ENCODE data around the gene AVPR2. TPM values are rescaled to one million over a fixed set of nuclear protein-coding genes. Genes with fewer than 3 reads are reported as not detected.
A peak's percentile ranks its signal among the peaks of the same experiment; 100 is the strongest.

Gene AVPR2
- total RNA-seq, 1 donor from 2014 or later = not detected

DNA sequence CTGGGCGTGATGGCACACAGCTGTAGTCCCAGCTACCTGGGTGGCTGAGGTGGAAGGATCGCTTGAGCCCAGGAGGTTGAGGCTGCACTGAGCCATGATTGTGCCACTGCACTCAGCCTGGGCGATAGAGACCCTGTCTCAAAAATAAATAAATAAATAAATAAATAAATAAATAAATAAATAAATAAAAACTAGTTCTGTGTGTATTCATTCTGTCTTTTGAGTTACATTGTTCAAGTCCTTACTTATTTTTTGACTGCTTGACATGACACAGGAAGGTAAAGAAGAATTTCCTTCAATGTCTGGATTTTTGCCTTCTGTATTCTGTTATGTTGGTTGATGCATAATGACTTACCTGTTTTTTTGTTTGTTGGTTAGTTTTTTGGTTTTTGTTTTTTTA lies 32.6 kb downstream of the AVPR2 start:
- H3K36me3 Mint-ChIP-seq (ENCODE audit: low read depth) = no peaks in the 10 kb centered on the region

DNA sequence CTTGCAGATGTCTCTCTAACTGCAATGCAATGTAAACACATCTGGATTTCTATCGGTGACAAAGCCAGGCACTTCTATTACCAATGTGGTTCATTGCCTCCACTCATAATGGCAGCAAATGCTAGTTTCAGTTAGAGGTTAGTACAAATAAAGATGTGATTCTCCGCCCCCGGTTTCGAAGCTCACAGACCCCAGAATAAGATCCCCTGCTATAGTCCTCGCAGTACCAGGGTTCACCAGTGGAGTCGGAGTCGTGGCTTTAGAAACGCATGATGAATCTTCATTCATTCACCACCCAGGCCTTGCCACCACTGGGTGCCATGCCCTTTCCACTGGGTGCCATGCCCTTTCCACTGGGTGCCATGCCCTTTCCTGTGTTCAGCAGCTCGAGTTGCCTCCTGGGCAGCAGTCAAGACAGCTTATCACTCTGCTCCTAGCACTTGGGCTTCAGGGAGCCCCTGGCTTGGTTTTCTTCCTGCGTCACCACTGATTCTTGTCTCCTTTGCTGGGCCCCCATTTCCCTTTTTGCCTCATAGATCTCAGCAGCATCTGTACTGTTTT lies 33.8 kb downstream of the AVPR2 start:
- H3K27me3 Mint-ChIP-seq (ENCODE audit: low read depth) = no peaks in the 10 kb centered on the region
- H3K9me3 Mint-ChIP-seq (ENCODE audit: low read depth) = no peaks in the 10 kb centered on the region
- no peak overlapping the region for H3K4me3 Mint-ChIP-seq (ENCODE audit: unreplicated experiment)
- TF ChIP-seq, protein P1, sequence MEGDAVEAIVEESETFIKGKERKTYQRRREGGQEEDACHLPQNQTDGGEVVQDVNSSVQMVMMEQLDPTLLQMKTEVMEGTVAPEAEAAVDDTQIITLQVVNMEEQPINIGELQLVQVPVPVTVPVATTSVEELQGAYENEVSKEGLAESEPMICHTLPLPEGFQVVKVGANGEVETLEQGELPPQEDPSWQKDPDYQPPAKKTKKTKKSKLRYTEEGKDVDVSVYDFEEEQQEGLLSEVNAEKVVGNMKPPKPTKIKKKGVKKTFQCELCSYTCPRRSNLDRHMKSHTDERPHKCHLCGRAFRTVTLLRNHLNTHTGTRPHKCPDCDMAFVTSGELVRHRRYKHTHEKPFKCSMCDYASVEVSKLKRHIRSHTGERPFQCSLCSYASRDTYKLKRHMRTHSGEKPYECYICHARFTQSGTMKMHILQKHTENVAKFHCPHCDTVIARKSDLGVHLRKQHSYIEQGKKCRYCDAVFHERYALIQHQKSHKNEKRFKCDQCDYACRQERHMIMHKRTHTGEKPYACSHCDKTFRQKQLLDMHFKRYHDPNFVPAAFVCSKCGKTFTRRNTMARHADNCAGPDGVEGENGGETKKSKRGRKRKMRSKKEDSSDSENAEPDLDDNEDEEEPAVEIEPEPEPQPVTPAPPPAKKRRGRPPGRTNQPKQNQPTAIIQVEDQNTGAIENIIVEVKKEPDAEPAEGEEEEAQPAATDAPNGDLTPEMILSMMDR (IDR thresholded peaks at IDR 0.05) = no peak
- H3K36me3 Mint-ChIP-seq (ENCODE audit: low read depth) = no peaks in the 10 kb centered on the region
- no peak for DNase-seq (ENCODE audit: low spot score)
- H3K4me1 Mint-ChIP-seq (ENCODE audit: low read depth) = peaks cover 7% of the 10 kb centered on the region
- H3K27ac Mint-ChIP-seq (ENCODE audit: unreplicated experiment) = no peak overlapping the region

More for the DNA sequence above, 32.6 kb downstream of the AVPR2 start:
- Mint-ChIP-seq H3K4me3 (ENCODE audit: unreplicated experiment) (no peak overlapping the region), H3K4me1 (ENCODE audit: low read depth) (peaks cover 7% of the 10 kb centered on the region), H3K27me3 (ENCODE audit: low read depth) (no peaks in the 10 kb centered on the region), H3K27ac (ENCODE audit: unreplicated experiment) (peak overlapping the region; percentile 32), H3K9me3 (ENCODE audit: low read depth) (no peaks in the 10 kb centered on the region)
- TF ChIP-seq, protein P1 (IDR thresholded peaks at IDR 0.05) = no peak
- no peak for DNase-seq (ENCODE audit: low spot score)

DNA sequence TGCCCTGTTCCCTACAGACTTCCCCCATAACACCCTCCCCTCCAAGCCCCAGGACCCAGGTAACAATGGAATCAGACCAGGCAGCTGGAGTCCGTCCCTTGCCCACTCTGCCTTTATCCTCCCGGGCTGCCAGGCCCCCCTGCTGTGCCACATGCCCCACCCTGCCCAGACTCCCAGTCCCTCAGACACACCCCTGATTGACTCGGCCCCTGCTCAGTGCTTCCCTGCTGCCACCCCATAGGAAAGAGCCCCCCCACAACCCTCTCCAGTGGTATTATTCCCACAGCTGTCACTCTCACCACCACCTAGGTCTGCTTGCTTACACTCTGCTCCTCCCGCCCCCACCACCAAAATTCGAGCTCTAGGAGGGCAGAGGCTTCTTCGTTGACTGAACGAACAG lies 35.1 kb downstream of the AVPR2 start:
- H3K27me3 Mint-ChIP-seq (ENCODE audit: low read depth) = no peaks in the 10 kb centered on the region
- no peak overlapping the region for H3K4me3 Mint-ChIP-seq (ENCODE audit: unreplicated experiment)
- no peak overlapping the region for H3K27ac Mint-ChIP-seq (ENCODE audit: unreplicated experiment)
- no peaks in the 10 kb centered on the region for H3K36me3 Mint-ChIP-seq (ENCODE audit: low read depth)
- H3K9me3 Mint-ChIP-seq (ENCODE audit: low read depth) = no peaks in the 10 kb centered on the region
- H3K4me1 Mint-ChIP-seq (ENCODE audit: low read depth) = no peaks in the 10 kb centered on the region
- DNase-seq (ENCODE audit: low spot score) = no peak
- TF ChIP-seq, protein P1 (IDR thresholded peaks at IDR 0.05) = no peak

DNA sequence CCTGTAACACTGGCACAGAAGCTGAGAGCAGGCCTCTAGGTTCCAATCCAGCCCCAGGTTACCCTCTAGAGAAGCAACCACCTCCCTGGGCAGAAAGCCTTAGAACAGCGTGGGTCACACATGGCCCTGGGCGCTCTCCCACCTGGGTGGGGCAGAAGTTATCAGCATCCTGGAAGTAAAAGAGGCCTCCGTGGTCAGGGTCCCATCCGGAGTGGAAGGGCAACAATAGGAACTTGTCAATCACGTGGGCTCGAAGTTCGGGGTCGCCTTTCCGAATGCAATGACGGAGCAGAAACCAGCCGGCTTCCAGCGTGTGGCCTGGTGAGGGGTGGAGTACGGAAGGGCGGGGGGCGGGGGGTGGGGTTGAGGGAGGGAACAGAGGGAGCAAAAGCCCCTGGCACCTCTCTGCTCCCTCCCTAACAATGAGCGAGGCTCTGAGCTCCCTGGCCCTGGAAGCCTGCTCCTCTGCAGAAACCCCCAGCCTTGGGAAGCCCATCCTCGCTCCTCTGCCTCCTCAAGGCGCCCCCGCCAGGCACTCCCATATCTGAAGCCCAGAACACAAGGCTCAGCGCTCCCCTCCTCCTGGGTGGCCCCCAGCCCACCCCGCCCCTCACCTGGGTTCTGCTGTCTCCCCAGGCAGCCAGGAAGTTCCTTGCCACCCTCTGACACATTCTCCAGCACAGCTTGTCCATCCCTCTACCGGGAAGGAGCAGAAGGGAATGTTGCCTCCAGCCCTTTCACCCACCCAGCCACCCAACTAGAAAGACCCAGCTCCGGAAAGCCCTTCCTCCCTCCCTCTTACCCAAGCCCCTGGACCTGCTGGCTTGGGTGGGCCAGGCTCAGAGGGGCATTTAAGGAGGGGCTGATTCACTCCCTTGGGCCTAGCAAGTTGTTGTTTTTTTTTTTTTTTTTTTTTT lies 37.1 kb downstream of the AVPR2 start:
- no peak overlapping the region for H3K4me3 Mint-ChIP-seq (ENCODE audit: unreplicated experiment)
- DNase-seq (ENCODE audit: low spot score) = no peak
- TF ChIP-seq, protein P1 (IDR thresholded peaks at IDR 0.05) = no peak
- H3K36me3 Mint-ChIP-seq (ENCODE audit: low read depth) = no peaks in the 10 kb centered on the region
- H3K27ac Mint-ChIP-seq (ENCODE audit: unreplicated experiment) = no peak overlapping the region
- no peaks in the 10 kb centered on the region for H3K9me3 Mint-ChIP-seq (ENCODE audit: low read depth)
- H3K4me1 Mint-ChIP-seq (ENCODE audit: low read depth) = no peaks in the 10 kb centered on the region
- no peaks in the 10 kb centered on the region for H3K27me3 Mint-ChIP-seq (ENCODE audit: low read depth)

DNA sequence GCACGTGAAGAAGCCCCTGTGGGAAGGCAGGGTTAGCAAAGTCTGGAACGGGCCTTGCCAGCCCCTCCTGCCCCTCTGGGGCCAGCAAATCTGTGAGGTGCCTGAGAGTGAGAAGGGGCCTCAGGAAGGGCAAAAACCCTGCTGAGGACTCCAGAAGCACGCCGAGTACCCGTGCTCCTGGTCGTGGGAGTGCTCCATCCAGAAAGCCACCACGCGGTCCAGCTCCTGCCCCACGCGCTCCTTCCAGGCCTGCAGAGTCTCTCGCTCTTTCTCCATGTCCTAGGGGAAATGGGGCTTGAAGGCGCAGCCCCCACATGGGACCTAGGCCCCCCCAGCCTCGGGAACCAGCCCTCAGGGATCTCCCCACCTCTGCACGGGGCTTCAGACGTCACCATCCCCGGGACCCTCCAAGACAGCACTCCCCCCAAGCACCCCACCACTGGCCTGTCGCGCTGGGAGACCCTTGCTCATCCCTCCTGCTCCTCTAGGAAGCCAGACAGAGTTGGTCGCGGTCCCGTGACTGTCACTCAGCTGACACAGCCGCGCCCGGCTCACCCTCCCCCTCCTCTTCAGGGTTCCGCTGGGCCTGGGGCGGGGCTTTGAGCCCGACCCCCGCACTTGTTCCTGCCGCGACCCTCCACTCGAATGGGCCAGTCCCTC lies 39.8 kb downstream of the AVPR2 start, which contains the start of gene RENBP:
RENBP (minus strand) TSS at position 504 of the 660 bp plus-strand sequence; CDS start at position 471, 33 bp downstream.
- no peak for DNase-seq (ENCODE audit: low spot score)
- Mint-ChIP-seq H3K27ac (ENCODE audit: unreplicated experiment) (peak within 1 kb of the TSS; percentile 79), H3K4me3 (ENCODE audit: unreplicated experiment) (peak within 1 kb of the TSS; percentile 67), H3K4me1 (ENCODE audit: low read depth) (peaks cover 3% of the 10 kb centered on the region), H3K27me3 (ENCODE audit: low read depth) (no peaks in the 10 kb centered on the region), H3K9me3 (ENCODE audit: low read depth) (no peaks in the 10 kb centered on the region), H3K36me3 (ENCODE audit: low read depth) (peaks cover 6% of the 10 kb centered on the region)
- TF ChIP-seq, protein P1 (IDR thresholded peaks at IDR 0.05) = no peak

Data from chondrocyte (in vitro differentiated cells).